Fibroblast of the aortic adventitia (primary cell): Measurements from ENCODE around the gene CRX. TPM values are rescaled to one million over a fixed set of nuclear protein-coding genes. Genes with fewer than 3 reads are reported as not detected.
"Not testable (repeated sequence)": the region's sequence is repeated elsewhere in the genome, so short reads cannot be mapped to it uniquely, and the experiment has no call there.

Experiments used
- DNase-seq: peaks from one replicate; pipeline ENCODE4 v3.0.0-alpha.2; 2010; ENCODE audit warnings: low read depth
- H3K4me3 ChIP-seq: 2 replicates; pipeline ENCODE4 v1.5.1; 2011; ENCODE audit warnings: low read depth, mild to moderate bottlenecking, control low read depth, low read length, moderate library complexity
- CTCF ChIP-seq: IDR thresholded peaks from 2 replicates; pipeline ENCODE4 v1.5.1; 2011; ENCODE audit warnings: mild to moderate bottlenecking, low read length, control low read depth, inconsistent platforms; ENCODE audit not compliant: insufficient read depth
- total RNA-seq: library from RNA; depleted of rRNA; stranded (reverse); fragments of >200 nt; gene quantifications from 2 replicates; pipeline ENCODE4 v1.2.3, GENCODE V29; 2012; ENCODE audit warnings: low replicate concordance

The CRX gene
- total RNA-seq = not detected in 2 replicates

- TF ChIP-seq CTCF = no peak
- H3K4me3 ChIP-seq = no peak within 1 kb of the TSS
- no peak for DNase-seq
These were observed at the start of gene CRX for GRCh38 chr19:47821460-47822020. CRX (plus strand) TSS chr19:47821937; CDS start chr19:47834444, 12,507 bp downstream.

GRCh38 chr19:47776568-47776967, 45.2 kb upstream of the CRX start:
- no peak overlapping the region for H3K4me3 ChIP-seq
- no peak for TF ChIP-seq CTCF
- DNase-seq = no peak

- not testable (repeated sequence) for DNase-seq
- H3K4me3 ChIP-seq = peak overlapping the region; percentile 92
These were observed 44.3 kb upstream of the CRX start for GRCh38 chr19:47777245-47778048.

GRCh38 chr19:47778049-47778953, 43.4 kb upstream of the CRX start, which contains the start of gene SELENOW:
SELENOW (plus strand) TSS chr19:47778703; CDS start chr19:47778786, 83 bp downstream.
- TF ChIP-seq CTCF = no peak
- peak; percentile 65 for DNase-seq
- peak within 1 kb of the TSS; percentile 92 for H3K4me3 ChIP-seq

- TF ChIP-seq CTCF = no peak
- peak; percentile 52 for DNase-seq
- peak overlapping the region; percentile 92 for H3K4me3 ChIP-seq
These were observed 42.8 kb upstream of the CRX start for GRCh38 chr19:47778954-47779351.

GRCh38 chr19:47779524-47780214, 42.1 kb upstream of the CRX start:
- TF ChIP-seq CTCF = no peak
- H3K4me3 ChIP-seq = peak overlapping the region; percentile 92
- peak; percentile 27 for DNase-seq
